SH-SY5Y (cell line): ENCODE measurements around the gene EXD1.

ENCODE experiments used
- GATA2 ChIP-seq: IDR thresholded peaks from 2 replicates; pipeline ENCODE4 v1.6.1; 2011; ENCODE audit warnings: mild to moderate bottlenecking, low read depth, low read length
- GATA3 ChIP-seq: IDR thresholded peaks from 2 replicates; pipeline ENCODE4 v1.6.1; 2011; ENCODE audit warnings: low read depth, mild to moderate bottlenecking, low read length, moderate library complexity

The EXD1 gene

GRCh38 chr15:41183581-41183980 is 47.0 kb downstream of the EXD1 start:
- TF ChIP-seq GATA2 (no peak), GATA3 (no peak)

GRCh38 chr15:41182266-41182665 is 48.3 kb downstream of the EXD1 start:
- TF ChIP-seq GATA2 (no peak), GATA3 (no peak)

DNA sequence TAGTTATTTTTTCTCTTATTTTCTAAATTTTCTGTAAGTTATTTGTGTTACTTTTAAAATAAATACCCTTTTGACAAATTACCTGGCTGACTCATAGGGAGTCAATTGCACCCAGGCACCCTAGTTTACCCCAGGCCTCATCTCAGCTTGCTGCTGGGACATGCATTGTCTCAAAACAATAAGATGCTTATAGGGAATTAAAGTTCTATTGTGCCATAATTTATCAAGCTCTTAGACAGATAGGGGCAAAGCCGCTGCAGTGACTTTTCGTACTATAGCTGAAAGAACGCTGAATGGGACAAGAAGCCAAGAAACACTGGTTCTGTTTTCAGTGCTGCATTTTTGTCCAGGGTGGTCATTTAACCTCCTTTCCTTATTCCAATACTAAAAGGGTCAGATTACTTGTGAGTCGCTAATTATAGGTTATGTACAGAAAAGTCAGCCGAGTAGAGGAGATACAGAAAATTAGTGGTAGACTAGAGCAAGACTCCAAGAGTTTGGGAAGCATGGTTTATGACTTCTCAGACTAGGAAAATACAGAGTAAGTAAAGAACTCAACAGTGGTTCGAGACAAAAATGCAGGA is 50.3 kb downstream of the EXD1 start:
- TF ChIP-seq GATA2, result no peak
- no peak for TF ChIP-seq GATA3

DNA sequence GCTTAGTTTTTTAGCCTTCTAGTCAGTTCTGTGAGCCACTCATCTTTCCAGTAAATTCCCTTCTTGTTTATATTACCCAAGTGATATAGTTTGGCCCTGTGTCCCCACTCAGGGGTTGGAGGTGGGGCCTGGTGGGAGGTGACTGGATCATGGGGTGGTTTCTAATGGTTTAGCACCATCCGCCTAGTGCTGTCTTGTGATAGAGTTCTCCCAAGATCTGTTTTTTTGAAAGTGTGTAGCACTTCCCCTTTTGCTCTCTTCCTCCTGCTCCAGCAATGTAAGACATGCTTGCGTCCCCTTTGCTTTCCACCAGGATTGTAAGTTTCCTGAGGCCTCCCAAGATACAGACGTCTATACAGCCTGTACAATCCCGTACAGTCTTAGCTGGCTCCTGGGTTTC is 60.8 kb downstream of the EXD1 start:
- TF ChIP-seq GATA2 (no peak), GATA3 (no peak)

DNA sequence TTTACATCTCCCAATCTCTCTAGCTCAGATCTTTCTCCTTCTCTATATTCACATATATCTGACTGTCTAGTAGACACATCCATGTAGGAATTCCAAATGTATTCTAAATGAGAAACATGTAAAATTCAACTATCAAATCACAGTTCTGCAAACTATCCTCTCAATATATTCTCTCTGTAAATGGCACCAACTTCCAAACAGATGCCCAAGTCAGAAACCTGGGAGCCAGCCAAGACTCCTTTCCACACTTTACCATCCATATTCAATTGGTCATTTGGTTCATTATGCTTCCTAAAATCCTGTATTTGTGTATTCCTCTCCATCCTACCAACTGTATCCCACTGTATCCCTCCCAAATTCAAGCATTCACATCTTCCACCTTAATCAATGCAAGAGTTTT is 61.5 kb downstream of the EXD1 start:
- TF ChIP-seq GATA2 (no peak), GATA3 (no peak)

DNA sequence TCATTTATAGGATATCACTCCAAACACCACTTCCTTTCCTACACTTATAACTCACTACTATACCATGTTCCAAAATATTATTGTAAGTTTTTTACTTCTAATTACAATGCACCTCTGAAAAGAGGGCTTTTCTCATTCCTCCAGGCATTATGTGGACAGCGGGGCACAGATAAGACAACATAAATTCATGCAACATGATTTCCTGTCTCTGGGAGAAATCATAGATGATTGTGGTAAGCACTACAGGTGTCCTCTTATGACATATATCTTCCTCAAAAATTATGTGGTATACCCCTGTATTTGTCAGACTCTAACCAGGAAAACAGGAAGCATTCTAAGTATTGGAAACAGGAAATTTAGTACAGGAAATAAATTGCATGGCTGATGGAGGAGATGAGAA is 68.8 kb downstream of the EXD1 start:
- no peak for TF ChIP-seq GATA2
- TF ChIP-seq GATA3, result no peak

DNA sequence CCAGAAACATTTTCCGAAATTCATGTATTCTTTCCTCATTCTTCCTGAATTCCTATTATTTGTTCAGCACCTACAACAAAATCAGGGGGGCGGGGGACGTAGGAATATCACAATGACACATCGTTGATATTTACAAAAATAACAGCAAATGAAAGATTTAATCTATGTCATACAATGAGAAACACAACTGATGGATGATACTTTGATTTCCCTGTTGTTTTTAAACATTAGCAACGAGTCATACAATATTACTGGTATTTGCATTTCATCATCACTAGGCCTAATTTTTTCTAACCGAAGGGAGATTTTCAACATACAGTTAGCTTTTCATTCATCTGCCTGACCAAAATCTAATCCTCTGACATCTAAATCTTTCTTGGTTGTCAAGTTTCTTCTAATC is 69.2 kb downstream of the EXD1 start:
- TF ChIP-seq GATA2 (no peak), GATA3 (no peak)

- TF ChIP-seq GATA2 (no peak), GATA3 (no peak)
Measured at GRCh38 chr15:41160639-41161315, 69.8 kb downstream of the EXD1 start.

DNA sequence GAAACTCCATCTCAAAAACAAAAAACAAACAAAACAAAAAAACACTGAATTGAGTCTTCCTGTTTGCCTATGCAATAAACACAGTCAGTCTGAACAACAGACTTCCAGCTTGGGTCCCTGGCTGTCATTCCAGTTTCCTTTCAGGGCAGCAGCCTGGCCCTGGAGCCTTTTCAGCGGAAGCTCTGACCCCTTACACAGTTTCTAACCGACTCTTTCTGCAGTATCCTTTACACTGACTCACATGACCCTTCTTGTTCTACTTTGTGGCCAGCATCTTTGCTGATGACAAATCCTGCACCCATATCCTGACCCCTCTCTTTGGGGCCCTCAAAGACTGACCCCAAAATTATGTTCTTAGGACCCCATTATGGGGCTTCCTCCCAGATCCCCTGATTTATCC is 76.1 kb downstream of the EXD1 start:
- TF ChIP-seq GATA2 (no peak), GATA3 (no peak)

DNA sequence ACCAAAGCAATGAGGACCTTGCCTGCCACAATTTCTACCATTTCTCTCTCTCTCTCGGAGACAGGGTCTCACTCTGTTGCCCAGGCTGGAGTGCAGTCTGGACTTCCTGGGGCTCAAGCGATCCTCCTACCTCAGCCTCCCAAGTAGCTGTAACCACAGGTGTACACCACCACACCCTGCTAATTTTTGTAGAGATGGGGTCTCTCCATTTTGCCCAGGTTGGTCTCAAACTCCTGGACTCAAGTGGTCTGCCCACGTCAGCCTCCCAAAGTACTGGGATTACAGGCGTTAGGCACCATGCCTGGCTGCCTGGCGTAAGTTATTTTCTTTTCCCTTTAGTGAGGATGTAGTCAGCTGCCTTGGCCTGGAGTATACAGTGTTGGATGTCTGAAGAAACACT is 76.8 kb downstream of the EXD1 start:
- TF ChIP-seq GATA3 (no peak), GATA2 (no peak)

DNA sequence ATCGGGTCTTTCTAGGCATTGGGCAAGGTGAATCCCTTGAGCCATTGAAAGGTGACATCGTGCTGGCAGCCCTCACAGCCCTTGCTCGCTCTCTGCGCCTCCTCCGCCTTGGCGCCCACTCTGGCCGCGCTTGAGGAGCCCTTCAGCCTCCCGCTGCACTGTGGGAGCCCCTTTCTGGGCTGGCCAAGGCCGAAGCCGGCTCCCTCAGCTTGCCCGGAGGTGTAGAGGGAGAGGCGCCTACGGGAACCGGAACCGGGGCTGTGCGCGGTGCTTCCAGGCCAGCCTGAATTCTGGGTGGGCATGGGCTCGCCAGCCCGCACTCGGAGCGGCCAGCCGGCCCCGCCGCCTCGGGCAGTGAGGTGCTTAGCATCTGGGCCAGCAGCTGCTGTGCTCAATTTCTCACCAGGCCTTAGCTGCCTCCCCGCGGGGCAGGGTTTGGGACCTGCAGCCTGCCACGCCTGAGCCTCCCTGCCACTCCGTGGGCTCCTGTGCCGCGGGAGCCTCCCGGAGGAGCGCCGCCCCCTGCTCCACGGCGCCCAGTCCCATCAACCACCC is 79.0 kb downstream of the EXD1 start:
- TF ChIP-seq GATA3 (no peak), GATA2 (no peak)

GRCh38 chr15:41150279-41150678 is 80.3 kb downstream of the EXD1 start:
- TF ChIP-seq GATA2 (no peak), GATA3 (no peak)

- no peak for TF ChIP-seq GATA3
- TF ChIP-seq GATA2, result no peak
Measured at GRCh38 chr15:41148065-41148464, 82.5 kb downstream of the EXD1 start.

DNA sequence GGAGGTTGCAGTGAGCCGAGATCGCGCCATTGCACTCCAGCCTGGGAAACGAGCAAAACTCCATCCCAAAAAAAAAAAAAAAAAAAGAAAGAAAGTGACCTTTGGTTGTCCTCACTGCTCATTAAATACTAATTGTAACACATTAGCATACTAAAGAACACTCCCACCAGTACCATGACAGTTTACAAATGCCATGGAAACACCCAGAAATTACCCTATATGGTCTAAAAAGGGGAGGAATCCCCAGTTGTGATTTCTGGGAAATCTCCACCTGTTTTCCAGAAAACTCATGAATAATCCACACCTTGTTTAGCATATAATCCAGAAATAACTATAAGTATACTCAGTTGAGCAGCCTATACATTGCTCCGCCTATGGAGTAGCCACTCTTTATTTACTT is 90.9 kb downstream of the EXD1 start:
- no peak for TF ChIP-seq GATA2
- no peak for TF ChIP-seq GATA3

DNA sequence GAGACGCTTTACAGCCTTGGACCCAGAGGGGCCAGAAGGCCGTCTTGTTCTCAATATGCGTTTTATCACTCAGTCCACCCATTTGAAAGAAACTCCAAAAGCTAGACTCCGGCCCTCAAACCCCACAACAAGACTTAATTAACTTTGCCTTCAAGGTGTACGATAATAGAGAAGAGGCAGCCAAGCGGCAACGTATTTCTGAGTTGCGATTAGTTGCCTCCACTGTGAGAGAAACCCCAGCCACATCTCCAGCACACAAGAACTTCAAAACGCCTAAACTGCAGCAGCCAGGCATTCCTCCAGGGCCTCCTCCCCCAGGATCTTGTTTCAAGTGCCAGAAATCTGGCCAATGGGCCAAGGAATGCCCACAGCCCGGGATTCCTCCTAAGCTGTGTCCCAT is 97.1 kb downstream of the EXD1 start:
- TF ChIP-seq GATA3, result no peak
- TF ChIP-seq GATA2, result no peak
